ENCODE data around the gene TMEM150B. TPM values are rescaled to one million over a fixed set of nuclear protein-coding genes. Genes with fewer than 3 reads are reported as not detected.

The TMEM150B gene
- total RNA-seq, 1 experiment from 2014 or later, result not detected

GRCh38 chr19:55278391-55279135 lies 46.6 kb downstream of the TMEM150B start:
- H3K27me3 ChIP-seq (ENCODE audit: insufficient read depth, low read depth), result peaks cover 3% of the 10 kb centered on the region; the same call in 1 of the 2 replicates
- intact Hi-C loops (cut with micrococcal nuclease; ENCODE audit: unreplicated experiment), result no loop called here
- H3F3A ChIP-seq (ENCODE audit: insufficient read depth, low read depth), result peaks cover 21% of the 10 kb centered on the region
- 0 out of 2 replicates have a peak, but pooled peaks cover 6% of the 10 kb centered on the region for H3K36me3 ChIP-seq (ENCODE audit: low read depth)
- no peak overlapping the region for H3K27ac ChIP-seq
- no peak overlapping the region for H2AFZ ChIP-seq
- peak overlapping the region; percentile 94 for H3K4me3 ChIP-seq
- POLR2A ChIA-PET (ENCODE audit: unreplicated experiment), result interaction anchor here (0.6 to 0.8 kb wide), 4 partner anchors 19 to 129 kb away, joined by 3 to 9 read pairs (median 4); partner anchors contain the start of gene PPP6R1
- peak overlapping the region; percentile 95 for H3K4me2 ChIP-seq
- CTCF ChIA-PET, result interaction anchor here (0.6 to 0.7 kb wide), 2 partner anchors 24 to 225 kb away, joined by 3 to 16 read pairs; no protein-coding TSS in a partner anchor
- no peaks in the 10 kb centered on the region for H3K9me2 ChIP-seq (ENCODE audit: insufficient read depth)
- TF ChIP-seq EZH2 (IDR thresholded peaks at IDR 0.05; ENCODE audit: low read depth) (no peak), CTCF (conservative IDR thresholded peaks at IDR 0.05) (no peak)
- peaks cover 8% of the 10 kb centered on the region; the same call in 1 of the 2 replicates for H3K4me1 ChIP-seq (replicated peaks; ENCODE audit: insufficient read depth)
- H4K20me1 ChIP-seq (ENCODE audit: insufficient read depth), result 0 out of 2 replicates have a peak, but pooled peaks cover 5% of the 10 kb centered on the region
- BruUV-seq (replicated peaks), result TSS peak; percentile 44
- DNase-seq, result no peak
- peaks cover 18% of the 10 kb centered on the region for H3K79me2 ChIP-seq (ENCODE audit: low read depth)
- H3K9me3 ChIP-seq (ENCODE audit: insufficient read depth, low read depth), result no peaks in the 10 kb centered on the region

DNA sequence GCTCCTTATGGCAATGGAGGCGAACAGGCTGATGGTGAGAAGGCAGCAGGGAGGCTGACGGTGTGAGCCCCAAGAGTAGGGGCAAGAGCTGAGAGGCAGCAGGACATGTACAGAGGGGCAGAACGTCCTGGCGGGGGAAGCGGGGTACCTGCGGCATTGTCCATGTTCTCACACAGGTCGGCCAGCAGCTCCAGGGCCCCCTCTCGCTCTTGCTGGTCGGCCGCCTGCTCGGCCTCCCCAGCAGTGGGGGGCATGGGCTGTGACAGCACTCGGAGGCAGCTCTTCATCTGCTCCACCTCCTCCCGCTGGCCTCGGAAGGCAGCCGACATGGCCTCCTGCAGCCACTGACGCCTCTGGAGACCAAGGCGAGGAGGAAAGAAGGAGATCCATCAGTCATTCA lies 47.6 kb downstream of the TMEM150B start:
- POLR2A ChIA-PET (ENCODE audit: unreplicated experiment), result interaction anchor here (0.8 kb wide), 1 partner anchor 19 kb away, joined by 5 read pairs; the partner anchor contains the start of gene PPP6R1
- CTCF ChIA-PET, result interaction anchor here (0.6 kb wide), 1 partner anchor 24 kb away, joined by 11 read pairs; no protein-coding TSS in a partner anchor

More for the DNA sequence above, 47.6 kb downstream of the TMEM150B start:
- no peaks in the 10 kb centered on the region for H3K9me3 ChIP-seq (ENCODE audit: insufficient read depth, low read depth)
- 0 out of 2 replicates have a peak, but pooled peaks cover 6% of the 10 kb centered on the region for H3K36me3 ChIP-seq (ENCODE audit: low read depth)
- H3K4me1 ChIP-seq (replicated peaks; ENCODE audit: insufficient read depth), result peaks cover 8% of the 10 kb centered on the region; the same call in 1 of the 2 replicates
- DNase-seq, result no peak
- peaks cover 18% of the 10 kb centered on the region for H3K79me2 ChIP-seq (ENCODE audit: low read depth)
- H2AFZ ChIP-seq, result no peak overlapping the region
- H3K4me2 ChIP-seq, result no peak overlapping the region
- no peak overlapping the region for H3K4me3 ChIP-seq
- peaks cover 21% of the 10 kb centered on the region for H3F3A ChIP-seq (ENCODE audit: insufficient read depth, low read depth)
- H3K9me2 ChIP-seq (ENCODE audit: insufficient read depth), result no peaks in the 10 kb centered on the region
- H3K27me3 ChIP-seq (ENCODE audit: insufficient read depth, low read depth), result no peaks in the 10 kb centered on the region
- BruUV-seq (replicated peaks), result no TSS peak
- no peak overlapping the region for H3K27ac ChIP-seq
- intact Hi-C loops (cut with micrococcal nuclease; ENCODE audit: unreplicated experiment), result no loop called here
- H4K20me1 ChIP-seq (ENCODE audit: insufficient read depth), result 0 out of 2 replicates have a peak, but pooled peaks cover 5% of the 10 kb centered on the region
- TF ChIP-seq EZH2 (IDR thresholded peaks at IDR 0.05; ENCODE audit: low read depth) (no peak), CTCF (conservative IDR thresholded peaks at IDR 0.05) (no peak)

Measured in PC-9 (cell line).